HG03571 (cell line): ENCODE data around the gene DOCK9.
"Not testable (repeated sequence)": the region's sequence is repeated elsewhere in the genome, so short reads cannot be mapped to it uniquely, and the experiment has no call there.

ENCODE experiments used
- ATAC-seq: cut with Tn5 transposase; IDR thresholded peaks from one replicate; pipeline ENCODE4 v1.9.1; 2021; ENCODE audit not compliant: unreplicated experiment

The DOCK9 gene

DNA sequence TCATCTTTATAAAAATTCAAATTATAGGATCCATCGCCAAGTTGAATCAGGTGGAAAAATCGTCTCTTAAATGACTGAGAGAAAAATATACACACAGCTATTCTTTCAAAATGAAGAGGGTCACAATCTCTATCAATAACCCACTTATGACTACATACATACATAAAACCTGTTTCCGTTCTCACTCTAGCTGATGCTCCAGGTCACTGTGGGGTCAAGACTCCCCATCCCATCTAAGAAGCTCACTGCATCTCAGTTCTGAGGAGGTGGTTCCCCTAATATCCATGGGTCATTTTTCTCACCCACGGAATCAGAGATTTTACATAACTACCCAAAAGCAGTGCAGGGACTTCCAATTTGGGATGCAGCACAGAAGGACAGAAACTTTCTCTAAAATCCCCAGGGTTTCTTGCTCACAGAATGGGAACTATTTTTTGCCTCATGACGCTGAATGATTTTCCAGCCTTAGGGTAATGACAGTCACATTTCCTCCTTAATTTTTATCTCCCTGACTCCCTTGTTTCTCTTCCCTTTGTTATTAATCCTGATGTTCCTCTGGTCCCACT is 56.8 kb downstream of the DOCK9 start:
- ATAC-seq = no peak

DNA sequence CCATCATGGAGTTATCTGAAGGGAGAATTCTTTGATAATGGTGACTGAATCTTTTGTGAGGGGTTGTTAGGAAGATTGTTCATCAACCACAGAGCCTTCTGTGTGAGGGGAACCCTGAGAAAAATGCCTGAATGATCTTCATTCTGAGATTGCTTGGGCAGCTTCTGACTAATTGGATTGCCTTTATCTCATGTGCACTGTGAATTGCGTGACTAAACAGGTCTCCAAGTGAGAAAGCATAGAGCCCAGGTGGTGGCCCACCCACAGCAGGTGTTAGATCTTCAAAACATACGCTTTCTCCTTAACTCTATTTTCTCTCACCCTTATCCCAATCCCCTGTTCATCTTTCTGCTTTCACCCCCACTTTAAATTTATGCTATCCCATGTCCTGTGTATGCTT is 58.3 kb downstream of the DOCK9 start:
- ATAC-seq = no peak

DNA sequence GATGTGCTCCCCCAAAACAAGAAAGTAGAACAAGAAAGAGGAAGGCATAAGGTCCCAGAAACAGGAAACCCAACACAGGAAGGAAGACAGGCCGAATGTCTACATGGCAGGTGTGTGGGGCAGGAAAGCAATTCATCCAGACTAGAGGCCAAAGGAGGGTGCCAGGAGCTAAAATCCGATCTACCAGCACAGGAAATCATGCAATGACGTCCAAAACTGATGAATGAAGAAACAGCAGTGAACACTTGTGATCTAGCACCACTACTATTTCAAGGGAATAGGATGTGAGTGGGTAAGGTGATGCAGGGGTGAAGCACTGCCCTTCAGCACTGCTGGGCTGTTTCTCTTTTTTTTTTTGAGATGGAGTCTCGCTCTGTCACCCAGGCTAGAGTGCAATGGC is 59.1 kb downstream of the DOCK9 start:
- no peak for ATAC-seq

DNA sequence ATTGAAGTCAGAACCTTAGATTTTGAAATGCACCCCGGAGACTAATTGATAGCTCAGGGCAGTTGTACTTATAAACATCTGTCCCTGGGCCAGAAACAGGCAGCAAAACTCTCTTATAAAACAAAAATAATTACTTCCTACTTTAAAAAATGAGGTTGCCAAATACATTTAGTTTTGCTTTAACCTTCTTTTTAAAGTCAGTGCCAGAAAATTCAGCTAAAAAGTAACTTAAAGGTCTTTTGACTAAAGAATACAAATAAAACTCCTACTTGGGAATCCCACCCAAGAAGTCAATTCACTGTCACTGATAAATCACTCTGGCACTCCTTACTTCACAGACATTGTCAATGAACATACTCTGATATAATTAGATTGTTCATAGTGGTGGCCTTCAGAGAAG is 60.7 kb downstream of the DOCK9 start:
- no peak for ATAC-seq

DNA sequence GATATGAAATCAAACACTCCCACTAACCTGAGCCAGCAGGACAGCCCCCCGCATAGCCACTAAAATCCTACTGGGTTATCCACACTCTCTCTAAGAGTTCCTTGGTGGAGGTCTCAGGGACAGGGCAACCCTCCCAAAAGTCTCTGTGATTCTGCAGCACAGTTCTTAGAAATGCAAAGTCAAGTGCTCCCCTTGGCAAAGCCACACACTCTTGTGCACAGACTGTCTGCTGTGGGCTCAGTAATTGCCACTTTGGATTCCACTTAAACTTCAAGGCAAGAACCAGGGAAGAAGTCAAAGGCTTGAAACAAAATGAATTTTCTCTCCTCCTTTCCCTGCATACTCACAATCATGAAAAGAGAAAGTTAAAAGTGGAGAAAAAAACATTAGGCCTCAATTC is 61.5 kb downstream of the DOCK9 start:
- ATAC-seq = no peak

DNA sequence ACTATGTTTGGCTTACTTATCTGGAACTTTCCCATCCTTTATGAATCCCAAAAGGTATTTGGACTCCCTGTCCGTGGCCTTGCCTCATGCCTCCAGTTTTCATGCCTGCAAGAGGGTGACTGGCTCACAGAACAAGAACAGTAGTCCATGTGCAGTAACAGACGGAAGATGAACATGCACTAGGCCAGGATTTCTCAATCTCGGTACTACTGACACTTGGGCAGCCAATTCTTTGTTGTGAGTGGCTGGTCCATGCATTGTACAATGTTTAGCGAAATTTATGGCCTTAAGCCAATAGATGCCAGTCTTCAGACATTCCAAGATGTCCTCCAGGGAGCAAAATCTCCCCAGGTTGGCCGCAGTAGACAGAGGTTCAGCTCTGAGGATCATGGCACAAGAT is 61.9 kb downstream of the DOCK9 start:
- ATAC-seq = no peak

DNA sequence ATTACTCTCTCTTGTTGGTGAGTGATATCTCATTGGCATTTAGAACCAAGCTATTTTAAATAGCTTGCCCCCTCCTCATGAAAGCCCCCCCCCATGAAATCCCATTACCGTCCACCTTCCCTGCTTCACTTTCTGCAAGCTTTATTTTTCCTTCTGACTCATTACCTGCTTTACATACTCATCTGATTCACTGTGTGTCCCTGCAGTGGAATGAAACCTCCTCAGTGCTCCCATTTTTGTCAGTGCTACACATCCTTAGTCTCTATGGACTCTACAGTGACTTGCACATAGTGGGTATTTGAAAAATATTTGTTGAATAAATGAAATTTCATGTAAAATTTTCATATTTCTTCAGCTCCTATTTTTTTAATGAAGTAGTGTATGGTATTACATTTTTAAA is 62.3 kb downstream of the DOCK9 start:
- ATAC-seq = no peak

DNA sequence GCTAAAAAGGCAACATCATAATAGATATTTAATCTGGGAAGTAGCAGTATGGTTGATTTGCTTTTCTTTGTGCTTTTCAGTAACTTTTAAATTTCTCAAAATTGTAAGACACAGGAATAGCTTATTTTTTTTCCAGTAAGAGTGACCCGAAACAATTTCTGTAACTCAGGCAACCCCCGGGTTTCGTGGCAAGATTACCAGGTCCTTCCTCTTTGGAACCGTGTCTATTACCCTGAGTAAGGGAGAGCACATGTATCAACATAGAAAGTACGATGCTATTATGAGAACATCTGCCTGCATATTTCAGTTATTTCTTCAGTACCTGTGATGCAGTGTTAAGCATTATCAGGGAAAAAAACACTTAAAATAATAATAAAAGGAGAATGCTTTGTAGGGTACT is 64.1 kb downstream of the DOCK9 start:
- ATAC-seq = no peak

DNA sequence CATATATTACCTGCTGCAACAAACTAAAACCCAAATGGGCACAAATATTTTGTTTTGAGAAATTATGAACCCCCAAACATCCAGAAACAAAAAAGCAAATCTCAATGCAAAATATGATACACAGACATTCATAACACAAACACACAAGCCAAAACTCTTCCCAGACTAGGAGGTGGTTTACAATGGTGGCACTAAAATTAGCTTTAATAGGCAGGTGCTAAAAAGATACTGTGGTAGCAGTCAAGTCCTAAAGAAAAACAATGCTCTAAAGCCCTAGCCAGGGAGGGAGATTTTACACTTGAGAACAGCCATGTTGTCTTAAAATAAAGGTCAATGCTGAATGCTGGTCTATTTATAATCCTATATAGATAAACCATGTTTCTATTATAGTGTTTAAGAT is 65.0 kb downstream of the DOCK9 start:
- no peak for ATAC-seq

DNA sequence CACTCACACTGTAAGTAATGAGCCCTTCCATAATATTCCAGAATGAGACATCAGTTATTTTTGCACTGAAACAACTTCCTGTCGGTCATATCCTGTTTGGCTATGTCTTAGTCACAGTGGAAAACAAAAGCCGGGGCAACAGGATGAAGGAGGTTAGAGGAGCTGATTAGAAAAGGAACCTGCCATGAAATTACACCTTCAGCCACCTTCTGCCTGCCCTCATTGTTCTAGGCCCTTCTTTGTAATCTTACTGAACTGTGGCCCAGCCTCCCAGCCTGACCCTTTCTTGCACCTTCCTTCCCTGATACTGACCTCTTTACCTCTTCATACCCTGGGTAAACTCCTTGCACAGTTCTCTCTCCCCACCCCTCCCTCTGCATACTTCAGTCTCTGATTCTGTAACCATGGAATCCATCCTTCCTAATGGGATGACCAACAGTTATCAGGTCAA is 67.3 kb downstream of the DOCK9 start:
- no peak for ATAC-seq

DNA sequence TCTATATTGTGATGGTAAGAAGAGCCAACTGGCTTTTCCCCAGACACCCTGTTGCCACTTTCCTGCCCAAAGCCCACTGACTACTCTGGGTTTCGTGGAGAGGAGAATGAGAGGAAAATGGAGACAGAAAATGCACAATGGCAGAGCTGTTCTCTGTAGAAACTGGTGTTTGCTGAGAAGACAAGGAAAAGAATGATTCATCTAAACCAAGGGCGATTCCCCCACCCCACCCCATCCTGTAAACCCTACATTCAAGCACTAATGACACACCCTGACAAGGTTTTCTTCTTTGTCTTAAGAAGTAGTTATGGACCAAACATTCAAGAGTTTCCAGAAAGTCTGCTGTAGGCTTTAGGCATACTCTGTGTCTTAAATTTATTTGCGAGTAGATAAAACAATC is 68.8 kb downstream of the DOCK9 start:
- no peak for ATAC-seq

DNA sequence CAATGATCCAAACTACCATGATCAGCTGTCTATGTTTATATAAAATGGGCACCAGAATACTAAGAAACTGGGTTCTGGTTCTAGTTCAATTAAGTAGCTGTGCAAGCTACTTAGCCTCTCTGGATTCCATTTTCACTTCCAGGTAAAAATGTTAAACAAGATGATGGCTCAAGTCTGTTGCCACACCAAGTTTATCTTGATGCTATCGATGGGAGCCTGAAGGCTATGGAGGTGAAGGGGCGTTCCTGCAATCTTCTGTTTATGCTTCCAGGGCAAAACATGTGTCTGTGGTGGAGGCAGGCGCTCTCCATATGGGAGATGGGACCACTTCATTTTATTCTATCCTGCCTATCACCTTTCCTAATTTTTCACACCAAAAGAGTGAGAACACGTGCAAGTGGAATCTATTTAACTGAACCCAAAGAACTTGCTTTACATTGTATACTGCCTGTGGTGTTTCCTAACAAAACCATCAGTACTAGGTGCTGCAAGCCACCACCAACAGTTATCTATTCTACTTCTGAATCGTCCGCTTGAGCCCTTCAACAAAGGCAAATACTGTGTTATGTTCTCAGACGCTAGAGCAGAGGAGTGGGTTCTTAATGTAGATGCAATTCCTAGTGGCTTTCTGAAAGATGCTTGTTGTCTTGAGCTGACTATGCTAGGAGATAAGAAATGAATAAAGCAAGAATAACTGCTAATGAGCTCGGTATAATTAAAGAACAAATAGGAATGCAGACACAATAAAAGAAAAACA is 70.9 kb downstream of the DOCK9 start:
- no peak for ATAC-seq

DNA sequence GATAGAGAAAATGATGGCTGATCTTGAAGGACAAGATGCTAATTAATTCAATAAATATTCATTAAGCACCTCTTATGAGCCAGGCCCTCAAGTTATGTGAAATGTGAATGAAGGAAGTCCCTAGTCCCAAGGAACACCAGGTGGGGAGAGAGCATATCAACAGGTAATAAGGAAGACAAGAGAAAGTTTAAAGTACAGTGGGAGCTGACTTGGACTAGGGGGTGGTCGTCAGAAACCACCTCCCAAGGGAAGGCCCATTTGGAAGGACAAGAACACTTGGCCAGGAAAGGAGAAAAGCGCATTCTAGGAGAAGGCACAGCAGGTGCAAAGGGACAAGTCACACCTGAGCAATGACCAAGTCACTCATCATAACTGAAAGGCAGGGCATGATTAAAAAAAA is 72.7 kb downstream of the DOCK9 start:
- no peak for ATAC-seq

DNA sequence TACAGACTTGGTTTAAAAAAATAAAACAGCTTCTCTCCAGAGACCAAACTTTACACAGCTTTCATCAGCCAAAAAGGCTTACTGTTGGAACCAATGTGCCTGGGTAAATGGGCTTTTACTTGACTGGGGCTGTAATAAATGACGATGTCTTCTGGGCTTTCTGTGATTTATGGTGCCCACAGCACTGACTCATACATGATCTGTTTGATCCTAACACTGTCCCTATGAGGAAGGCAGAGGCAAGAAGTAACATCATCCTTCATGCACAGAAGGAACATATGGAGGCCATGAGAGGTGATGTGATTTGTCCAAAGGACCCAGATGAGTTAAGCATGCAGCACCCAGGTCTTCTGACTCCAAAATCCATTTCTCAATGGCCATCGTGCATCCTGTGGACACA is 77.4 kb downstream of the DOCK9 start:
- no peak for ATAC-seq

DNA sequence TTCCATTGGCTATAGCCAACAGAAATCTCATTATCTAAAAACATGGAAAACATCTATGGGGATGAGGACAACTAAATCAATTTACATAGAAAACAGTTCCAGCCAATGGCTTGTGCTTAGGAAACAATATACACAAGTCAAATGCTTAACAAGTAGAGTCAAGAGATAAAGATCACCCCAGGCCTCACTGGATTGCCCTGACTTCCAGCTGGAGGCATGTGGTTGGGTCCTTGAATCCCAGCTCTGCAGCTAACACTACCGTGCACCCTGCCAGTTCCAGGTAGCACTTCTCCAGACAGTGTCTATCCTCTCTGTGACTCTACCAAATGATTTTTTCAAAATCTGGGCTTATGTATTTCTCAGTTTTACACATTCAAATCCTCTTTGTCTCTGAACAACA is 80.2 kb downstream of the DOCK9 start:
- ATAC-seq = no peak

DNA sequence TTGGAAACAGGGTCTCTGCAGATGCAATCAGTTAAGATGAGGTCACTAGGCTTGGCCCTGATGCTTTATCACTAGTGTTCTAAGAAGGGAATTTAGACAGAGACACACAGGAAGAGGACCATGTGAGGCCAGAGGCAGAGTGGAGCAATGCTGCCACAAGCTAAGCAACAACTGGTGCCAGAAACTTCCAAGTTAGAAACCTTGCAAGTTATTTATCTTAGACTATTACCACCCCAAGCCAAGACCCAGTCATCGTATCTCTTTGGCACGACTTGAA is 81.1 kb downstream of the DOCK9 start:
- ATAC-seq = no peak

DNA sequence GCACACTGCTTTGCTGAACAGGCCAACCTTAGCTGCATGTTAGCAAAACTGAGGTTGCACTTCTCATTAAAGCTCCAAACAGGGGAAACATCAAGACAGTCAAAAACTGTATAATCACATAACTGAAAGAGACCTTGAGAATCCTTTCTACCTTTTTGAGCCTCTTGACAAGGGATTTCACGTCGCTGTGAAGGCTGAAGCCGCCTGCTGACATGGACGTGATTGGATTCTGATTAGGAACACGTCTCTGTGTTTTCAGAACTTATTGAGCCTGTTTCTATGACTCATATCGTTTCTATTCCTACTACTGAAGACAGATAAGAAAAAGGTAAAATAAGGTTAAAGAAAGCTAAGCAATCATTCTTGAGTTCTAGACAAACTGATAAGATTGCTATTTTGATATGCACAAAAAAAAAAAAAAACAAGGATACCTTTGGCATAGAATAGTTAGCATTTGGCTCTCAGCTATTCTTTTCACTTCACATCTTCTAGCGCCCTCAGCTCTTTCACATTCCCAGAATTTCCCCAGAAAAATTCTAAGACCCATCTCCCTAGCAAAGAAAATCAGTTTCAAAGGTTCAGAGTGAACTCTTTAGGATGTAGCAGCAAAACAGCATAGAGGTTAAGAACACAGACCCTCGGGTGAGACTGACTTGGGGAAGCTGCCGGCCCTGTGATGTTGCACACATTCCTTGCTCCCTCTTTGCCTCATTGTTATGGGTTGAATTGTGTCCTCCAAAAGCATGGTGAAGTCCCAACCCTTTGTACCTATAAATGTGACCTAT is 81.6 kb downstream of the DOCK9 start:
- ATAC-seq = no peak

DNA sequence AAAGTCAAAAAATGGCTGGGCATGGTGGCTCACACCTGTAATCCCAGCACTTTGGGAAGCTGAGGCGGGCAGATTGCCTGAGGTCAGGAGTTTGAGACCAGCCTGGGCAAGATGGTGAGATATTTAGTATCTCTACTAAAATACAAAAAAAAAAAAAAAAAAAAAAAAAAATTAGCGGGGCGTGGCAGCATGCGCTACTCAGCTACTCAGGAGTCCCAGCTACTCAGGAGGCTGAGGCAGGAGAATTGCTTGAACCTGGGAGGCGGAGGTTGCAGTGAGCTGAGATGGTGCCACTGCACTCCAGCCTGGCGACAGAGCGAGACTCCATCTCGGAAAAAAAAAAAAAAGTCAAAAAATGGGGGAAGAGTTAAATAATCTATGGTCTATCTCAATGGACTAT is 83.0 kb downstream of the DOCK9 start:
- ATAC-seq = not testable (repeated sequence)

DNA sequence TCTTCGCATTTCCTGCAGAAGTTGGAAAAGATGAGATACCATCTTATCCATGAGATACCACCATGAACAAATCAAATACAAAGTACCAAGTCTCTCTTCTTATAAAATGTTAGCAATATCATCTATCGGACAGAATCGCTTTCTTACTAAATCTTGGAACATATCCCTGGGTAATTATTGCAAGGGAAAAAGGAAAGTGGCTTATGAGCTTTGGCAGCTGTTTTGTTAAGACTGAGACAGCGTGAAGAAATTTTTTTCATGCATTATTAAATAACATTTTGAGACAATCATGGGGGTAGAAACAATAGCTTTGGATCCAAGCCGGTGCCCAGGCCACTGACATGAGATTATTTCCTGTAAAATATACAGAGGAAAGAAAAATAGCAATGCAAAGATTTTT is 84.5 kb downstream of the DOCK9 start:
- ATAC-seq = no peak

DNA sequence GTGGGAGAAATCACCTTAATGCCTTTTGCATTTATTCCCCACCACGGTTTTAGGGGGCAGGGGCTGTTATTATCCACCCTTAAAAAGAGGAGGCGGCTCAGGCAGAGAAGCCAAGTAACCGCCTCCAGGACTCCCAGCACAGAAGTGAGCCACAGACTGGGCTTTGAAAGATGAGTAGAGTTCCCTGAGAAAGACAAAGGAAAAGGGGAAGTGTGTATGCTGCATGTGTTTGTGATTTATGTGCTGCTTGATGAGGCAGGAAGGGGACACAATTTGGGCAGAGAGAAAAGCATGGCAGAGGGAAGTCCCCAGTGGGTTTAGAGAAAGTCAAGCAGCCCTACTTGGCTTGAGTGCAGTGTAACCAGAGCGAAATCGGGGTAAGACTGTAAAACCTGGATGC is 85.0 kb downstream of the DOCK9 start:
- no peak for ATAC-seq

DNA sequence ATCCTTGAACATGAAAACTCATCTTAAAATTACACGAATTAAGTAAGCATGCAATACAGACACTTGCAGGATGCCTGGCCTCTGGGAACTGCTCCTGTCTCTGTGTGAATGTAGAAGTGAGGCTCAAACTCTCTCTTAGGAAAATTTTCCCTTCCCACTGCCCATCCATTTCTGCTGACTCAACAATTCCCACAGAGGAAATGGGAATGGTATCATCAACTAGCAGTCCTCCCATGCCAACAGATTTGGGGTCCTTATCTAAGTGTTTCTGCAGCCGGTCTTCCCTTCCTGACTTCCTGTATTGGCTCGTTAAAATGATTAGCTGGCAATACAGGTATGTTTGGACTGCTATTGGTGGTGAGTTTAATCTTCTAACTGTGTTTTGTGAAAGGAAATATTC is 85.8 kb downstream of the DOCK9 start:
- no peak for ATAC-seq

DNA sequence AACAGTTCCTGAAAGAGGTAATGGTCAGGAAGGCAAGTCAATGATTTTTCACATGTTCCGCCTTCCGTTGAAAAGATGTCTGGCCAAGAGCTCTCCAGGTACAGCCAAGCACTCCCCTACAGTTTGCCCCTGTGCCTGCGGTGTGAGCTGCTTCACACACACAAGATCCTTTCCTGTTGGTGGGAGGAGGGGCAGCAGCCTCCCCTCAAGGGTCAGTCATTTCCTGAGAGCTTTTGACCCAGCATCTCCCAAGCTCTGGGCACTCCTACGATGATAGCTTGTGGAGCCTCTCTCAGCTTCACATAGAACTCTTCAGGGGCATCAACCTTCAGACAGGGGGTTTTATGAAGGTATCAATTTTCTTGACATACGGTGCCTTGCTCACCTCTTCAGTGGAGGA is 86.9 kb downstream of the DOCK9 start:
- no peak for ATAC-seq

DNA sequence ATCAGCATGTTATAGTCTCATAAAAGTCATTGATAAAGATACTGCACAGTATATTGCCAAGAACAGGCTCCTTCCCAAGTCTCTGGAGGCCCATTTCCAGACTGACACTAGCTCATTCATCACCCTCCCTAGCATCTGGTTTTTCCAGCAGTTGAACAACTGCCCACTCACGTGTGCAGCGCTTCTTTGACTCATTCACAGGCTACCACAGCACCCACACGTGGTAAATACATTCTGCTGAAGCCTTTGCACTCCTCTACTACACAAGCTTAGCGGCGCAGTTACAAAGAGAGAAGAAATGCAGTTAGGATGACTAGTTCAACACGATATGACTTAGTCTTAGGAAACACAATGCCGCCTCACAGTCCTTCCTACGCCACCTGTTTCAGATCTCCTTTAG is 87.7 kb downstream of the DOCK9 start:
- ATAC-seq = no peak
